NCI-H446 (cell line): Measurements from ENCODE around the gene PINLYP.

Experiments used
- DNase-seq, 2 experiments: peaks; one replicate each; lab custom pipeline; 2025; lab: John Stamatoyannopoulos, UW

The PINLYP gene

DNA sequence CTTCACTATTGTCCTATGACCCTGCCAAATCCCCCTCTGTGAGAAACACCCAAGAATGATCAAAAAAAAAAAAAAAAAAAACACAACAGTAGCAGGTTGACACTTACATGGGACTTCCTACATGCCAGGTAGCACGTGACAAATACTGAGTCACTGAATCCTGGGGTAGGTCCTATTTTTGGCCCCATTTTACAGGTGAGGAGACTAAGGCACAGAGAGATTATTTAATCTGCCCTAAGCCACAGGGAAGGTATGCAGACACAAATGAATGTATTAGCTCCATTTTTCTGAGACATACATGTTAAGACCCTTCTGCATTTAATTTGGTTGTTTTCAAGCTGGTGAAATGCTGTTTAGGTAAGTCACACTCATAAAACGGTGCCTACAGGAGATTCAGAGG, 26.9 kb upstream of the PINLYP start:
- DNase-seq, result no peak

DNA sequence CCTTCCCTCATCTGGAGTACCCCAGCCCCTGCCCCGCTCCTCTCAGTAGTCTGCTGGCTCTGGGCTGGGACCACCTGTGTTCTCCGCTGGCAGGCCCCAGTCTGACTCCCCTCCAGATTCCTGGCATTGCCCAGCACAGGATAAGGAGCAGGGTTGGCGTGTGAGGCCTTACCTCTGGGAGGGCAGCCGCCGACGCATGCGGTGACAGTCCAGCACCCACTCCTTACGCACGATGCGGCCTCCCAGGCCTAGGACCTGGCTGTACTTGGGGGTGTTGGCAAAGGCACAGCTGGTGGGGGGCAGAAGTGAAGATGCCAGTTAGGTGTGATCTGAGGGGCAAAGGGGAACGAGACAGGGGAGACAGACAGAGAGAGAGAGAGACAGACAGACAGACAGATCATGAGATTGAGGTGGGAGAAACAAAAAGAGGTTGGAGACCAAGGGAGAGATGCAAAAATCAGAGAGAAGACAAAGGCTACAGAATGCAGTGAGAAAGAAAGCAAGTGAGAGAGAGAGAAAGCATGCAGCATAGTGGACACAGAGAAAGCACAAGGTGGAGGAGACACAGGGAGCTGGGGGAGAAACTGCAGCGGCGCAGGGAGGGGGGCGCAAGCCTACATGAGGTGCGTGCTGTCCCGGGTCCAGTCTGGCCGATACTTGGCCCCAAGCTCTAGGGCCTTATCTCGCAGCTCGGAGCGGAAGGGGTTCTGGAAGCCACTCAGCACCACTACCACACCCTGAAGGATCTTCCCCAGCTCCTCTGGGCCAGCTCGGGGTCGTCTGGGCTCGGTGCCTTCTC, 24.0 kb upstream of the PINLYP start:
- no peak for DNase-seq

DNA sequence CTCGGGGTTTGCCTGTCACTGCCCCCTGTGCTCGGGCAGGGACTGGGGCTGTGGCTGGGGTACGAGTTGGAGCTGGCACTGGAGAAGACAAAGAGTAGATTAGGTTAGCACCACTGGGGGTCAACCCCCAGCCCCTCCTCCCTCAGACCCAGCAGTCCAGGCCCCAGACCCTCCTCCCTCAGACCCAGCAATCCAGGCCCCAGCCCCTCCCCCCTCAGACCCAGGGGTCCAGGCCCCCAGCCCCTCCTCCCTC, 23.5 kb upstream of the PINLYP start:
- no peak for DNase-seq

DNA sequence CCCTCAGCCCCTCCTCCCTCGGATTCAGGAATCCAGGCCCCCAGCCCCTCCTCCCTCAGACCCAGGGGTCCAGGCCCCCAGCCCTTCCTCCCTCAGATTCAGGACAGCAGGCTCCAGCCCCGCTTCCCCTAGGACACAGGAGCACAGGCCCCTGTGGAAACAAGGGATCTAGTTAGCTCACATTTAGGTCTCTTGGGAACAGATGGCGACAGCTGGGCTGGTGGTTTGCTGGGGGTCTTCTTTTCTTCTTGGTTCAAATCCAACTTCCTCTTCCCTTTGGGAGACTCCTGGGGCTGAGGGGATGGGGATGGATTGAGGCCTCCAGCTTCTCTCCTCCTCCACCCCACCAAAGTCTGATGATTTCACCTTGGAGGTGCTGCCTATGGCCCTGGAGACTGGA, 23.0 kb upstream of the PINLYP start:
- no peak for DNase-seq

DNA sequence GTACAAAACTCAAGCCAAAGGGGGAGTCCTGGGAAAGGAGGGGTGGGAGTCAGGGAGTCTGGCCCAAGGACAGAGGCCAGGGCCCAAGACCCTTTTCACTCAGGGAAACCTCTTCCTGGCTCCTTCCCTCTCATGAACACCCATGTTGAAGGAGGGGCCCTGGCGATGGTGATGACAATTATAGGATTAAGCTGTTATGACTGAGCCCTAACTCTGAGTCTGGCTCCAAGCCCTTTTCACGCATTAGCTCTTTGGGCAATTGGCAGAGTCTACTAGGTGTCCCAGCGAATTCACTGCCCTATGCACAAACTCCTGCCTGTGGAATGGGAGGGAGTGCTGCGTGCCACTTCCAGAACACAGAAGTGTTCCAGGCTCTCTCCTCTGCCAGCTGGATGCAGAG, 21.9 kb upstream of the PINLYP start:
- no peak for DNase-seq

DNA sequence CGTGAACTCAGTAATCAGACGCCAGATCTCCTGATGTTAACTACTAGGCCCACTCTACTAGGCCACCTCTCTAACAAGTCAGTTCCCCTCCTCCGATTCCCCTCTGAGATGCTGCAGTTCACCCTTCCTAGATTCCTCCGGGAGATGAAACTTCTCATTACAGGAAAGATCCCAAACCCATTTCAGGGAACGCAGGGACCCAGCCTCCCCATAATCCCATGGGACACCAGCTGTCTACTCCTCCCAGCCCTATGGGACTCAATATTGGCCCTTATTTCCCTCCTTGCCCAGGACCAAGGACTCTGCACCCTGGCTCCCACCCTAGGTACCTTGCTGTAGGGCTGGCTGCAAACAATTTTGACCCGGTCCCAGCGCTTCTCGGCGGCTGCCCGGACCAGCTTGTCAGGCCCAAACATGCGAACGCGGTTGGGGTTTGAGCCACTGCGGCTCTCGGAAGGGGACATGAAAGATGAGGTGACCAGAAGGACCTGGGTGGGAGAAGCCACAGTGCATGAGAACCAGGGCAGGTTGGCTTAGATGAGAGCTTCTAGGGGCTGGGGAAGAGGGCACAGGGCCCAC, 21.2 kb upstream of the PINLYP start:
- no peak for DNase-seq

DNA sequence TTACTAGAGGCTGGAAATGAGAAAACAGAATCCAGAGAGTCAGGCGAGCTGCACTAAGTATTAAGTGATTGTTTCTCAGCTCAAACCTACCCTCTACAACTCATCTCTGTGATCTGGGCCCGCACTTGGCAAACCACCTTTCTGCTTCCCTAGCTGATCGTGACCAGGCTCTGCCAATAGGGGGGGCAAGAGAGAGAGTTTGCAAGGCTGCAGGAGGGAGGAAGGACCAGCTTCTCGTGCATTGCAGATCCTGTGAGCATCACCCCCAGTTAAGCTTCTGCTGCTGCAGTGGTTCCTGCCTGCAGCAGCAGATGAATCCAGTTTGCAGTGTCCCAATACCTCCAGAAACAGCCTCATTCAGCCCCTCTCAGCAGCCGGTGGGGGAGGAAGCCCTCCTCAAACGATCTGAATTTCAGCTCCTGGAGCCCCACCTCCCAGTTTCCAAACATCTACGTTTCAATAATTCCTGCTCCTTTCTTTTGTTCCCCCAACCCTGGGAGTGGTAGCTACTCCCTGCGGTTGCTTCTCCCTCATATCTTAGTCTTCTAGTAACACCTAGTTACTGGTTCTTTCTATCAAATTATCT, 20.3 kb upstream of the PINLYP start:
- peak; percentile 33 to 65 for DNase-seq

DNA sequence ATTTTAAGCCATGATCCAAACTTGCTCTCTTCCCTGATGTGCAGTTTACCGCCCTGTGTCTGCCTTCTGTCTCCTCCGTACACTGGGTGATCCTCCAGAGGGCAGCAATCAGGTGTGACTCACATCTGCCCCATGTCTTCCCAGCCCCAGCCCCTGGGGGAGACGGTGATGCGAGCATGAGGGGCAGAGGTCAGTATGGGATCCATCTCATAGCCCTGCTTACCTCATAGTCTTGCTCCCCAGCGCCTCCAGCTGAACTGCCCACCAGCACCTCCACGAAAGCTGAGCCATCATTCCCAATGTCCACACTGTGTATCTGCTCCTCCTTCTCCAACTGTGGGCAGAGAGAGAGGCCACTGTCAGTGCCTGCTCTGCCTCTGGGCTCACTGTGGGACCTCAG, 14.9 kb upstream of the PINLYP start:
- no peak for DNase-seq

DNA sequence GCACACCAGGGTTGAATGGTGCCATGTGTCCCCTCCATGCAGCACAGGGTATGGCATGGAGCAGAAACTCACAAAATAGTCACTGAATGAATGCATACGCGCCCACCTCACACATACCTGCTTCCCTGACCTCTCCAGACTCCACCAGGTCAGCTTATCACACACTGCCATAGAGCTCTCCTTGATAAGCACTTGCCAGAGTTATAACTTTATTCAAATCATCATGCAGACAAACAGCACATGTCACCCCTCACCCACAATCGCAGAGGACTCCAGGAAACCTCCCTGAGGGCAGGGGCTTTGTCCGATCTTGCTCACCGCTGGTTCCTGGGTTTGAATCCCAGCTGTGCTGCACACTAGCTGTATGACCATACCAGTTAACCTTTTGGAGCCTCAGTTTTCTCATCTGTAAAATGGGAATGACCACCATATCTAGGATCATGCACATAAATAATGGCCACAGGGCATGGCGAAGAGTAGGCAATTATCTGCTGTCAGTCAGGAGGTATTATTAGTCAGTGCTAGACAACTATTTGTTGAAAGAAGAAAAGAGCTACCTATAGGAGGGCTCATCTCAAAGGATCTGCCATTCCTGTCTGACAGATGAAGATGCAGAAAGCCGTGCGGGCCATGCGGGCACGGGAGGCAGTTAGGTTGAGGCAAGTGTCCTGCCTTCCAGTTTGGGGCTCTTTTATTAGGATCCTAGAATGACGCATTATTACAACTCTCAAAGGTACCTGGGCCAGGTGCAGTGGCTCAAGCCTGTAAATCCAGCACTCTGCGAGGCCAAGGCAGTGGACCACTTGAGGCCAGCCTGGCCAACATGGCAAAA, 14.2 kb upstream of the PINLYP start:
- DNase-seq, result no peak

DNA sequence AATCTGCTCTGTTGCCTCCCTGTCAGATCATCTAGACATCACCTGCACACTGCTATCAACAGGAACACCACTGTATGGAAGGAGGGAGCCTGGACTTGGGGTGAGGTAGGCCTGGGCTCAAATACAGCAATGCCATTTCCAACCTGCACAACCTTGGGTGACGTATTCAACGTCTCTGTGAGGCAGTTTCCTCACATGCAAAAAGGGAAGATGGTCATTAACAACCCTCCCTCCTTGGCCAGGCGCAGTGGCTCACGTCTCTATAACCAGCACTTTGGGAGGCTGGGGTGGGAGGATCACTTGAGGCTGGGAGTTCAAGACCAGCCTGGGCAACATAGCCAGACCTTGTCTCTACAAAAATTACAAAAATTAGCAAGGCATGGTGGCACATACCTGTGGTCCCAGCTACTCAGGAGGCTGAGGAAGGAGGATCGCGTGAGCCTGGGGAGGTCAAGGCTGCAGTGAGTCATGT, 13.3 kb upstream of the PINLYP start:
- DNase-seq, result no peak

DNA sequence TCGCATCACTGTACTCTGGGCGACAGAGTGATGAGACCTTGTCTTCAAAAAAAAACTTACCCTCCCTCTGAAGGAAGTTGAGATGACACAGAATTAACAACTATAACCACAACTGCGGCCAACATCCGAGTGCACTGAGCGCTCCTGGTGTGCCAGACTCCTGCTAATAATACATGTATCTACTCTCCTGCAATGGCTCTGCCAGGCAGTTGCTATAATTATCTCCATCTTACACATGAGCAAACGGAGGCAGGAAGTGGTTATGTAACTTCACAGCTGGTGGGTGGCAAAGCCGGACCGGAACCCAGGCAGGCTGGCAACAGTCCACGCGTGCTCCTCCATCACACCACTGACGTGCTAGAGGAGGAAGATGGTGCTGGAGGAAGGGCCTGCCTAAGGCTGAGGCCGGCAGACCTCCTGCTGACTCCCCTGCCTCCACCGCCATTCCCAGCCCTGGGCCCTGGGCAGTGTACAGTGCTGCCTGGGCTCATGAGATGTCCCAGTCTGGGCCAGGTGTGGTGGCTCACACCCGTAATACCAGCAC, 12.8 kb upstream of the PINLYP start:
- DNase-seq, result peak; percentile 26 to 78

DNA sequence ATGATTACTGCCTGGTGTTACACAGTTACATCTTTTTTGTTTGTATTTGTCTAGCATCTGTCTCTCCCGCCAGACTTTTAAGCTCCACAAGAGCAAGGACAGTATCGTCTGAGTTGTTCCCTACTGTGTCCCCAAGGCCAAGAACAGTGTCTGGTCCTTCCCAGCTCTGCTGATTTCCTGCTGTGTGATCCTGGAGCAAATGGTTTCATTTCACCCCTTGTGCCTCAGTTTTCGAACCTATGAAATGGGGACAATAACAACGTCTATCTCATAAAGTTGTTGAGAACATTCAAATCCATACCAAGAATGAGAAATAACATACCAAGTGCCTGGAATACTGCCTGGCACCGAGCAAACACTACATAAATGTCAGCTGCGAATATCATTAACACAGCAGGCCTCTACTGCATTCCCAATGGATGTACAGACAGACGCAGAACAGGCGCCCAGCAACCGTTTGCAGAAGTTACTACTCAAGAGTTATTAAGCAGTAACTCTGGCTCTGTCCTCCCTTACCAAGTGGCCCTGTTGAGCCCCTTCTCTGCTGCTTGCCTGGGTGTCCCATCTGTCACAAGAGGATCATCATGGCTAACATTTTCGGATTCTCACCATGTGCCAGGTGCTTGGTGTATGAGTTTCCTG, 11.7 kb upstream of the PINLYP start:
- DNase-seq, result peak in 1 of 2 experiments; percentile 44

DNA sequence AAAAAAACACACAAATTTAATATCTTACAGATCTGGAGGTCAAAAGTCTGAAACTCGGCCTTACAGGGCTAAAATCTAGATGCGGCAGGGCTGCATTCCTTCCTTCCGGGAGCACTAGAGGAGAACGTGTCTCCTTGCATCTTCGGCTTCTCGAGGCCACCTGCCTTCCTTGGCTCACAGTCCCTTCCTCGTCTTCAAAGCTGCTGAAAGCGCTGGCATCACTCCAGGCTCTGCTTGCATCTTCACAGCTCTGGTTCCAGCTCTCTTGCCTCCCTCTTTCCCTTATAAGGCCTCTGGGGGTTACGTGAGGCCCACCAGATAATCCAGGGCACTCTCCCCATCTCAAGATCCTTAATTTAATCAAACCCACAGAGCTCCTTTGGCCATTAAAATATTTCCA, 10.8 kb upstream of the PINLYP start:
- DNase-seq, result peak; percentile 24 to 79

DNA sequence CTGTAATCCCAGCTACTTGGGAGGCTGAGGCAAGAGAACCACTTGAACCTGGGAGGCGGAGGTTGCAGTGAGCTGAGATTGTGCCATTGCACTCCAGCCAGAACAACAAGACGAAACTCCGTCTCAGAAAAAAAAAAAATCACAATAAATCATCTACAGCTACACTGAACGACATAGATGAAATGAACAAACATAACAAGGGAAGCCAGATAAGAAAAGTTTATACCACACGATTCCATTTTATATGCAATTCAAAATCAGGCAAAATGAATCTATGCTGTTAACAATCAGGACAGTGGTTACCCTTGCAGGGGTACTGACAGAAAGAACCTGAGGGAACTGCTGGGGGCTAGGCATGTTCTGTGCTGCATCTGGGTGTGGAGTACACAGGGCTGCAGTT, 5.9 kb upstream of the PINLYP start:
- DNase-seq, result no peak

DNA sequence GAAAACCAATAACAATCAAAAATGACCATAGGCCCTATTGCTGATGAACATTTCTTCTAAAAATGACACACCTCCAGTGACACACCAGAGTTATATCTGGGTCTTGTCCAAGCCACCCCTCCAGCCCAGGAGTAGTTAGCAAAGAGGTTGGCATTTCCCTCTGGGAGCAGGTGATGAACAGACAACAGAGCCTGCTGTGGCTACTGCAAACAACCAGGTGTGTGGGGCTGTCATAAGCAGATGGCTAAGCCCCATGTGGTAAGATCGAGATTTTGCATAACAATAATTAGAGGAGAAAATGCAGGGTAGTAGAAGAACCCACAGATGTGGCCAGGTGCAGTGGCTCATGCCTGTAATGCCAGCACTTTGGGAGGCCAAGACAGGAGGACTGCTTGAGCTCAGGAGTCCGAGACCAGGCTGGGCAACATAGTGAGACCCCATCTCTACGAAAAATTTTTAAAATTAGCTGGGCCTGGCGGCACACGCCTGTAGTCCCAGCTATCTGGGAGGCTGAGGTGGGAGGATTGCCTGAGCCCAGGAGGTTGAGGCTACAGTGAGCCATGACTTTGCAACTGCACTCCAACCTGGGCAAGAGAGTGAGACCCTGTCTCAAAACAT, 5.3 kb upstream of the PINLYP start:
- DNase-seq, result no peak

DNA sequence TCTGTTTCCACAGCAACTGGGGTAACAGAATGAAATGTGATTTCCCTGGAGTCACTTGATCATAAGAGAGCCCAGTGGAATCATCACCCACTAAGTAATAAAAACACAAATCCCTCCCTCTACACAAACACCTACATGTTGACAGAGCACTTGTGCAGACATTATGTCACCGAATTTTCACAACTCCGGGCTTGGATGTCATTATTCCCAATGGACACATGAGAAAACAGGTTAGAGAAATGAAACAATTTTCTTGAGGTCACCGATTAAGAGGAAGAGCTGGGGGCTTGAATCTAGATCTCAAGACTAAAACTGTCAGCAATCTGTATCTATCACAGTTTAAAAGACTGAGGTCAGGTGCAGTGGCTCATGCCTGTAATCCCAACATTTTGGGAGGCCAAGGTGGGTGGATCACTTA, 3.4 kb upstream of the PINLYP start:
- DNase-seq, result no peak

DNA sequence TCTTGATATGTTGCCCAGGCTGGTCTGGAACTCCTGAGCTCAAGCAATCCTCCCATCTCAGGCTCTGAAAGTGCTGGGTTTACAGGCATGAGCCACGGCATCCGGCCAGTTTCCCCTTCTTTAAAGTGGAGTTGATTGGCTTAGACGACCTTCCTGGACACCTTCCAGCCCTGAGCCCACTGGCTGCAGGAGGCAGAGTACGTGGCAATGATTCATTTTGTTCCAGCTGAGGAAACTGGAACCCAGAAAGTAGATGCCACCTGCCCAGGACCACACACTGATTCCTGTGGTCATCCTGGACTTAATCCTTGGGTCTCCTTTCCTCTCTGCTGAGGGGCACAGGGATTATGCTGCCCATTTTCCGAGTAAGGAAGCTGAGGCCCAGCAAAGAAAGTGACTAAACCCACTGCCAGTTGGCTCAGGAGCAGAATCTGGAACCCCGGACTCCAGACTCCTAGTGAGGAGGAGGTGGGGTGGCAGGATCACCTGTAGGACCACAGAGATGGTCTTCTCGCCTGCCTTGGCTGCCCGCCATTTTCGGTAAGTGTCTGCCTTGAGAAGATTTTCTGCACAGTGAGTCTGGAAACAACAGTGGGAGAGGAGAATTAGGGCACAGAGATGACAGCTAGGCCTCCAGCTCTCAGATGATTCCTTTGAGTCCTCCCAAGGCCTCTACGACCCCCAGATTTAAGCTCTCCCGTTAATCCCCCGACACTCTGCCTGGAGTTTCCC, 1.0 kb upstream of the PINLYP start:
- DNase-seq, result no peak

DNA sequence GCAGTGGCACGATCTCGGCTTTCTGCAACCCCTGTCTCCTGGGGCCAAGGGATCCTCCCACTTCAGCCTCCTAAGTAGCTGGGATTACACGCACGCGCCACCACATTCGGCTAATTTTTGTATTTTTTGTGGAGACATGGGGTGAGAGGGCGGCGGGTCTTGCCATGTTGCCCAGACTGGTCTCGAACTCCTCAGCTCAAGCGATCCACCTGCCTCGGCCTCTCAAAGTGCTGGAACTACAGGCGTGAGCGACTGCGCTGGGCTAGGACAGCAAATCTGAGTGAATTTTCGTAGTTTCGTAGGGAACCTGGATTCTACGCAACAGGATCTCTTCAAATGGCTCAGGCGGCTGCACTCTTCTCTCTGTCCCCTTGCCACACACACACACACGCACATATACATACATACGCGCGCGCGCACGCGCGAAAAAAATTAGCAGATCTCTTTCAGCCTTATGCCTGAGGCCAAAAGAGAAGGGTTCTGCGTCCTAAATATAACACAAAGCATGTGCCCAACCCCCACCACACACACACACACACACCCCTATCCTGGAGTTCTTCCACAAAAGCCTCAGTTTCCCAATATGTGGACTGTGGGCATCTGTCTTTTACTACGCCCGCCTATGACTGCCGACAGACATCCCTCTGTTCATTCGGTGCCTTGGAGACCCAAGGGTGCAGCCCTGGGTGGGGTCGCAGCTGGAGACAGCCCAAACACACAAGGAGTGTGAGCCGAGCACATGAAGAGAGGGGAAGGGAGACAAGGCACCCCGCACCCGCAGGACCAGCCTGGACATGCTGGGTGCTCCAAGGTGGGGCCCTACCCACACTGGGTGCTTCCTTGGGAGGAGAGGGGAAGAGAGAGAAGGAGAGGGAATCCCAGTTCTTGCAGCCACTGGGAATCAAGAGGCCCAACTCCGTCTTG, 616 bp downstream of the PINLYP start:
- no peak for DNase-seq

DNA sequence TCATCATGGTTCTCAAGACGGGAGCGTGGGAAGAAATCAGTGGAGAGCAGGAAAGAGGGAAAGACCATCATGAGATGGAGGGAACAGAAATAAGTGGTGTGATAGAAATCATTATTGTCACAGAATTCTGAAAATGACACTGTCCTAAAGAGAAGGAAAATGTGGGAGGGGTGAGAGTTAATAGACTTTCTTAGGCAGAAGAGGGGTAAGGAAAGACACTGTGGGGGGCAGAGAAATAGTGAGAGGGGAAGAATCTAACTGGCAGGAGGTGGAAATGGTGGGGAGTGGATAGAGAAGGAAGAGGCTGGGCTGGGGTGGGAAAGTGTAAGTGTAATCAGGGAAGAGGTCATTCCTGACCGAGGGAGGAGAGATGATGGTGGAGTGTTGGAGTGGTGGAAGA, 3.2 kb downstream of the PINLYP start:
- no peak for DNase-seq

DNA sequence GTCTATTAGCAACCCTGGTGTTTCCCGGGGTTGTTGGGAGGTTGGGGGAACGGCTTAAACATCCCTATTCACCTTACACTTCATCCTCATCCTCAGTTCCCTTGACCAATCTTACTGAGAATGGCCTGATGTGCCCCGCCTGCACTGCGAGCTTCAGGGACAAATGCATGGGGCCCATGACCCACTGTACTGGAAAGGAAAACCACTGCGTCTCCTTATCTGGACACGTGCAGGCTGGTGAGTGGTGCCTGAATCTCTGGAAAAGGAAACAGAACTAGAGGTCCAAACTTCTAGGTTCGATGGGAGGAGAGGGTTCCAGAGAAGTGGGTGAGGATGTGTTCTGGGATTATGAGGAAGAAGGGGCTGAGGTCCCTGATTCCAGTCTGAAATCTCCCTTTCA, 5.9 kb downstream of the PINLYP start:
- no peak for DNase-seq
